Liver (tissue), 9 donors: ENCODE measurements around the gene SDHB. TPM values are rescaled to one million over a fixed set of nuclear protein-coding genes. Genes with fewer than 3 reads are reported as not detected.

Experiments used
- DNase-seq: peaks from one replicate; pipeline ENCODE4 v3.0.0-alpha.2; 2017; ENCODE audit warnings: low spot score
- H3K27ac ChIP-seq, 2 donors: one replicate each; pipeline ENCODE4 v1.7.0; 2013; ENCODE audit warnings: inconsistent platforms in 2 of 2, low read length in 2 of 2, control low read depth in 1 of 2, low read depth in 1 of 2, mild to moderate bottlenecking in 1 of 2
- H3K27me3 ChIP-seq, 4 donors: one replicate each; pipeline versions ENCODE4 v1.6.1 to v1.7.0; 2013; ENCODE audit warnings: low read length in 3 of 4, inconsistent platforms in 1 of 4, mild to moderate bottlenecking in 1 of 4, moderate library complexity in 1 of 4; ENCODE audit not compliant: control insufficient read depth in 4 of 4, insufficient read depth in 4 of 4
- H3K36me3 ChIP-seq, 4 donors: one replicate each; pipeline versions ENCODE4 v1.6.1 to v1.7.0; 2013; ENCODE audit warnings: low read length in 3 of 4, mild to moderate bottlenecking in 3 of 4, low read depth in 1 of 4, moderate library complexity in 1 of 4; ENCODE audit not compliant: control insufficient read depth in 4 of 4, insufficient read depth in 3 of 4
- H3K4me1 ChIP-seq, 4 donors: one replicate each; pipeline versions ENCODE4 v1.6.1 to v1.7.0; 2013; ENCODE audit warnings: low read length in 3 of 4, mild to moderate bottlenecking in 3 of 4, moderate library complexity in 1 of 4; ENCODE audit not compliant: control insufficient read depth in 4 of 4, insufficient read depth in 4 of 4
- H3K4me3 ChIP-seq, 3 donors: one replicate each; pipeline versions ENCODE4 v1.6.1 to v1.7.0; 2013; ENCODE audit warnings: low read length in 3 of 3, control low read depth in 1 of 3, low read depth in 1 of 3, mild to moderate bottlenecking in 1 of 3
- H3K9ac ChIP-seq, 2 donors: one replicate each; pipeline ENCODE4 v1.7.0; 2013; ENCODE audit warnings: low read length in 2 of 2, mild to moderate bottlenecking in 2 of 2, moderate library complexity in 2 of 2, control low read depth in 1 of 2, low read depth in 1 of 2
- H3K9me3 ChIP-seq, 4 donors: one replicate each; pipeline versions ENCODE4 v1.6.1 to v1.7.0; 2013; ENCODE audit warnings: low read length in 3 of 4; ENCODE audit not compliant: control insufficient read depth in 4 of 4
- CTCF ChIP-seq: fragments of 150-350 bp; IDR thresholded peaks from 2 replicates; pipeline ENCODE4 v1.5.1; 2017; ENCODE audit warnings: improper control_type of control experiment, low read depth, low read length; ENCODE audit not compliant: missing input control
- EGR1 ChIP-seq, 2 donors: IDR thresholded peaks; 2 replicates each; pipeline ENCODE4 v1.6.1; 2016 to 2018; ENCODE audit warnings: antibody characterized with exemption in 2 of 2, low read depth in 2 of 2
- FOXA1 ChIP-seq: IDR thresholded peaks from 2 replicates; pipeline ENCODE4 v1.6.1; 2016; ENCODE audit warnings: antibody characterized with exemption
- FOXA2 ChIP-seq: IDR thresholded peaks from 2 replicates; pipeline ENCODE4 v1.6.1; 2016; ENCODE audit warnings: antibody characterized with exemption
- GABPA ChIP-seq, 2 donors: IDR thresholded peaks in 1 of 2; conservative IDR thresholded peaks in 1 of 2; 2 replicates each; pipeline ENCODE4 v1.6.1; 2016; ENCODE audit warnings: antibody characterized with exemption in 2 of 2, mild to moderate bottlenecking in 1 of 2, moderate library complexity in 1 of 2
- HNF4A ChIP-seq, 2 donors: conservative IDR thresholded peaks; 2 replicates each; pipeline ENCODE4 v1.6.1; 2016; ENCODE audit warnings: antibody characterized with exemption in 2 of 2, mild to moderate bottlenecking in 2 of 2
- HNF4G ChIP-seq: IDR thresholded peaks from 2 replicates; pipeline ENCODE4 v1.6.1; 2016; ENCODE audit warnings: antibody characterized with exemption
- JUND ChIP-seq, 2 donors: IDR thresholded peaks; 2 replicates each; pipeline ENCODE4 v1.6.1; 2016; ENCODE audit warnings: antibody characterized with exemption in 2 of 2
- NR2F2 ChIP-seq: IDR thresholded peaks from 2 replicates; pipeline ENCODE4 v1.6.1; 2016; ENCODE audit warnings: antibody characterized with exemption
- RAD21 ChIP-seq, 2 donors: IDR thresholded peaks; 2 replicates each; pipeline ENCODE4 v1.6.1; 2016; ENCODE audit warnings: antibody characterized with exemption in 2 of 2, mild to moderate bottlenecking in 2 of 2
- REST ChIP-seq: IDR thresholded peaks from 2 replicates; pipeline ENCODE4 v1.6.1; 2016; ENCODE audit warnings: antibody characterized with exemption, mild to moderate bottlenecking
- RXRA ChIP-seq, 2 donors: IDR thresholded peaks; 2 replicates each; pipeline ENCODE4 v1.6.1; 2017 to 2018; ENCODE audit warnings: antibody characterized with exemption in 2 of 2, mild to moderate bottlenecking in 1 of 2
- SP1 ChIP-seq: IDR thresholded peaks from 2 replicates; pipeline ENCODE4 v1.6.1; 2018; ENCODE audit warnings: antibody characterized with exemption, mild to moderate bottlenecking
- TAF1 ChIP-seq: conservative IDR thresholded peaks from 2 replicates; pipeline ENCODE4 v1.6.1; 2016; ENCODE audit warnings: antibody characterized with exemption, mild to moderate bottlenecking
- YY1 ChIP-seq: IDR thresholded peaks from 2 replicates; pipeline ENCODE4 v1.6.1; 2016; ENCODE audit warnings: antibody characterized with exemption, mild to moderate bottlenecking
- WGBS: extraction: QIAGEN DNeasy Blood & Tissue Kit; methylation state at CpG from one replicate; pipeline ENCODE4 v1.1.7; 2013; 5-methylcytosine and 5-hydroxymethylcytosine counted together
- polyA plus RNA-seq, 2 donors: library from polyadenylated mRNA; stranded (reverse) in 1 of 2; unstranded in 1 of 2; fragments of 200-250 nt in 1 of 2; fragments of >200 nt in 1 of 2; fragmentation: Nextera tagmentation in 1 of 2; extraction: Ambion mirVana in 1 of 2; gene quantifications; one replicate each; pipeline versions ENCODE4 v1.2.1 to v1.2.3, GENCODE V29; 2013 to 2015
- total RNA-seq, 2 donors: library from RNA; depleted of rRNA; stranded (reverse); fragments of >200 nt; gene quantifications; one replicate each; pipeline ENCODE4 v1.2.3, GENCODE V29; 2014
- TF ChIP-seq, protein P1 (sequence below): IDR thresholded peaks from 2 replicates; pipeline ENCODE4 v1.6.1; 2016; ENCODE audit warnings: antibody characterized with exemption
- TF ChIP-seq, protein P2 (sequence below): IDR thresholded peaks from 2 replicates; pipeline ENCODE4 v1.6.1; 2016; ENCODE audit warnings: antibody characterized with exemption
- TF ChIP-seq, protein P3 (sequence below): IDR thresholded peaks from 2 replicates; pipeline ENCODE4 v1.6.1; 2016; ENCODE audit warnings: antibody characterized with exemption
- donor health status: healthy.
- donor health status: healthy.
- donor health status: healthy.
- donor health status: healthy.
- donor health status: healthy.

Gene SDHB
- total and polyA plus RNA-seq, 4 donors = 73.9 to 279 (median 172) TPM

- TF ChIP-seq JUND (IDR thresholded peaks at IDR 0.05) (no peak), TAF1 (no peak), GABPA (IDR thresholded peaks at IDR 0.05 in 1 of 2, conservative IDR thresholded peaks at IDR 0.05 in 1 of 2) (no peak), HNF4G (no peak), HNF4A (conservative IDR thresholded peaks at IDR 0.05) (no peak)
- TF ChIP-seq, protein P1, sequence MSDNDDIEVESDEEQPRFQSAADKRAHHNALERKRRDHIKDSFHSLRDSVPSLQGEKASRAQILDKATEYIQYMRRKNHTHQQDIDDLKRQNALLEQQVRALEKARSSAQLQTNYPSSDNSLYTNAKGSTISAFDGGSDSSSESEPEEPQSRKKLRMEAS = no peak
- TF ChIP-seq, protein P2, sequence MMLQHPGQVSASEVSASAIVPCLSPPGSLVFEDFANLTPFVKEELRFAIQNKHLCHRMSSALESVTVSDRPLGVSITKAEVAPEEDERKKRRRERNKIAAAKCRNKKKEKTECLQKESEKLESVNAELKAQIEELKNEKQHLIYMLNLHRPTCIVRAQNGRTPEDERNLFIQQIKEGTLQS = no peak
- TF ChIP-seq, protein P3, sequence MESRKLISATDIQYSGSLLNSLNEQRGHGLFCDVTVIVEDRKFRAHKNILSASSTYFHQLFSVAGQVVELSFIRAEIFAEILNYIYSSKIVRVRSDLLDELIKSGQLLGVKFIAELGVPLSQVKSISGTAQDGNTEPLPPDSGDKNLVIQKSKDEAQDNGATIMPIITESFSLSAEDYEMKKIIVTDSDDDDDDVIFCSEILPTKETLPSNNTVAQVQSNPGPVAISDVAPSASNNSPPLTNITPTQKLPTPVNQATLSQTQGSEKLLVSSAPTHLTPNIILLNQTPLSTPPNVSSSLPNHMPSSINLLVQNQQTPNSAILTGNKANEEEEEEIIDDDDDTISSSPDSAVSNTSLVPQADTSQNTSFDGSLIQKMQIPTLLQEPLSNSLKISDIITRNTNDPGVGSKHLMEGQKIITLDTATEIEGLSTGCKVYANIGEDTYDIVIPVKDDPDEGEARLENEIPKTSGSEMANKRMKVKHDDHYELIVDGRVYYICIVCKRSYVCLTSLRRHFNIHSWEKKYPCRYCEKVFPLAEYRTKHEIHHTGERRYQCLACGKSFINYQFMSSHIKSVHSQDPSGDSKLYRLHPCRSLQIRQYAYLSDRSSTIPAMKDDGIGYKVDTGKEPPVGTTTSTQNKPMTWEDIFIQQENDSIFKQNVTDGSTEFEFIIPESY = no peak
- no peak overlapping the region for H3K9ac ChIP-seq
- peaks cover 0 to 30% (median 11%) of the 10 kb centered on the region in 4 donors for H3K36me3 ChIP-seq
- H3K4me3 ChIP-seq = no peak overlapping the region
- no peak overlapping the region for H3K27ac ChIP-seq
- 97% methylated on average over 4 of the region's 4 CpGs for WGBS
- no peaks in the 10 kb centered on the region for H3K9me3 ChIP-seq
- no peaks in the 10 kb centered on the region for H3K4me1 ChIP-seq
- no peak for DNase-seq
- H3K27me3 ChIP-seq = no peaks in the 10 kb centered on the region
Observed at GRCh38 chr1:17002524-17002902, 51.3 kb downstream of the SDHB start.

DNA sequence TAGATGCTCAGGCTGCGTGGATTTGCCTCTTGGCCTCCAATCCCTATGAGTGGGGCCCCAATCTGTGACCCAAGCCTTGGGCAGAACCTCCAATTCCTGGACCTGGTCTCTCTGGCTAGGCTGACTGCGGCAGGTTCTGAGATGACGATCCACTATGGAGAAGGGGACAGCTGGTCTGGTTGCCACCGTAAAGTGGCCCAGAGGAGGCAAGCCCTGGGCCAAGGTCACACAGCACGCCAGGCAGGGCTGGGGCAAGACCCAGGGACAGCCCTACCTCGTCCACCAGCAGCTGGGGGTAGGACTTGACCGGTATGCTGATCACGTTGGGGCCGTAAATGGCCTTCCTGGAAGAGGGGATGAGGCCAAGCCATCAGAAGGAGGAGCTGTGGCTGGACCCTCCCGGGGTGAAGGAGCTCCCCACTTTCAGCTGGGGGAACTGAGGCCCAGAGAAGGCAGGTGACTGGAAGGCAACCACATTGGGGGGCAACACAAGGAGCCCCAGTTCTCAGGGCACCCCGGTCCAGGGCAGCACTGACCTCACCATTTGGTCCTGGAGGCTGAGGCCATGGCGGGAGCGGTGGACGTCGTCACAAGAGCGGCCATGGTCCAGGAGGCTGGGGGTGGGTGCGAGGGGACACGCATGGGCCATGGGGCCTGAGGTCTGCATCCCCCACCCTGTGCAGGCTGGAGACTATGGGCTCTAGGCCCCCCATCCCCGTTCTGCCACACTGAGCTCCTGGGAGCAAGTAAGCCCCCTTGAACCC lies 51.9 kb downstream of the SDHB start:
- no peak for TF ChIP-seq CTCF
- TF ChIP-seq, protein P3 = no peak
- TF ChIP-seq HNF4G = no peak
- no peak for TF ChIP-seq REST
- TF ChIP-seq FOXA2 = no peak
- TF ChIP-seq EGR1 (IDR thresholded peaks at IDR 0.05; ENCODE audit: low read depth in 2 of 2) = no peak
- TF ChIP-seq, protein P1 = no peak
- TF ChIP-seq, protein P2 = no peak
- TF ChIP-seq GABPA (IDR thresholded peaks at IDR 0.05 in 1 of 2, conservative IDR thresholded peaks at IDR 0.05 in 1 of 2) = no peak
- no peak for TF ChIP-seq HNF4A (conservative IDR thresholded peaks at IDR 0.05)
- TF ChIP-seq SP1 = no peak
- no peak for TF ChIP-seq JUND (IDR thresholded peaks at IDR 0.05)
- TF ChIP-seq TAF1 = no peak
- no peak for TF ChIP-seq YY1
- no peak for TF ChIP-seq FOXA1
- no peak for TF ChIP-seq NR2F2
- TF ChIP-seq RAD21 (IDR thresholded peaks at IDR 0.05) = no peak
- no peak for TF ChIP-seq RXRA (IDR thresholded peaks at IDR 0.05)
- H3K4me1 ChIP-seq = no peaks in the 10 kb centered on the region
- no peak overlapping the region for H3K4me3 ChIP-seq
- no peak overlapping the region for H3K9ac ChIP-seq
- DNase-seq = no peak
- H3K27ac ChIP-seq = no peak overlapping the region
- peaks cover 0 to 30% (median 11%) of the 10 kb centered on the region in 4 donors for H3K36me3 ChIP-seq
- no peaks in the 10 kb centered on the region for H3K9me3 ChIP-seq
- H3K27me3 ChIP-seq = no peaks in the 10 kb centered on the region
- 96% methylated on average over 19 of the region's 19 CpGs for WGBS
